Measurements from ENCODE around the gene ATG4B.

Gene ATG4B

GRCh38 chr2:241656190-241656741 lies 18.8 kb downstream of the ATG4B start:
- Histone ChIP-seq H3K4me2 (ENCODE audit: insufficient read depth, low read length) (no peak overlapping the region), H3K36me3 (ENCODE audit: insufficient read depth, low read length) (peaks cover 95% of the 10 kb centered on the region), H3K4me3 (ENCODE audit: low read depth in 1 of 2, low read length in 2 of 2) (no peak overlapping the region), H2AFZ (ENCODE audit: low read depth, low read length) (no peak overlapping the region), H3K4me1 (ENCODE audit: insufficient read depth, low read length) (no peaks in the 10 kb centered on the region), H3K27me3 (ENCODE audit: insufficient read depth, low read length, poor library complexity) (no peaks in the 10 kb centered on the region), H3K9me3 (ENCODE audit: insufficient read depth, low read length, severe bottlenecking) (no peaks in the 10 kb centered on the region), H3K9ac (ENCODE audit: low read depth, low read length) (no peak overlapping the region), H3K79me2 (ENCODE audit: insufficient read depth, low read length) (peaks cover 22% of the 10 kb centered on the region), H4K20me1 (ENCODE audit: insufficient read depth, low read length) (peaks cover 35% of the 10 kb centered on the region), H3K27ac (ENCODE audit: low read length) (no peak overlapping the region)
- TF ChIP-seq CTCF (IDR thresholded peaks at IDR 0.05; ENCODE audit: borderline replicate concordance, extremely low read depth, low read length, poor library complexity, severe bottlenecking) (no peak), EZH2 (IDR thresholded peaks at IDR 0.05; ENCODE audit: borderline replicate concordance, low read depth, low read length, severe bottlenecking) (no peak)
- DNase-seq, result no peak
- ATAC-seq (ENCODE audit: insufficient read depth, low read depth), result no peak

- Histone ChIP-seq H3K4me1 (ENCODE audit: insufficient read depth, low read length) (no peaks in the 10 kb centered on the region), H3K27me3 (ENCODE audit: insufficient read depth, low read length, poor library complexity) (no peaks in the 10 kb centered on the region), H4K20me1 (ENCODE audit: insufficient read depth, low read length) (peaks cover 21% of the 10 kb centered on the region), H2AFZ (ENCODE audit: low read depth, low read length) (no peak overlapping the region), H3K36me3 (ENCODE audit: insufficient read depth, low read length) (peaks cover 89% of the 10 kb centered on the region), H3K4me2 (ENCODE audit: insufficient read depth, low read length) (no peak overlapping the region), H3K79me2 (ENCODE audit: insufficient read depth, low read length) (peaks cover 7% of the 10 kb centered on the region; the same call in 1 of the 2 replicates), H3K27ac (ENCODE audit: low read length) (no peak overlapping the region), H3K9ac (ENCODE audit: low read depth, low read length) (no peak overlapping the region), H3K4me3 (ENCODE audit: low read depth in 1 of 2, low read length in 2 of 2) (no peak overlapping the region), H3K9me3 (ENCODE audit: insufficient read depth, low read length, severe bottlenecking) (no peaks in the 10 kb centered on the region)
- TF ChIP-seq CTCF (IDR thresholded peaks at IDR 0.05; ENCODE audit: borderline replicate concordance, extremely low read depth, low read length, poor library complexity, severe bottlenecking) (no peak), EZH2 (IDR thresholded peaks at IDR 0.05; ENCODE audit: borderline replicate concordance, low read depth, low read length, severe bottlenecking) (no peak)
- ATAC-seq (ENCODE audit: insufficient read depth, low read depth) (no peak), DNase-seq (no peak)
These were observed 20.3 kb downstream of the ATG4B start for GRCh38 chr2:241657786-241658254.

- H3K79me2 ChIP-seq (ENCODE audit: insufficient read depth, low read length), result 0 out of 2 replicates have a peak, but pooled peaks cover 2% of the 10 kb centered on the region
- no peaks in the 10 kb centered on the region for H3K27me3 ChIP-seq (ENCODE audit: insufficient read depth, low read length, poor library complexity)
- TF ChIP-seq CTCF (IDR thresholded peaks at IDR 0.05; ENCODE audit: borderline replicate concordance, extremely low read depth, low read length, poor library complexity, severe bottlenecking), result no peak
- no peak for TF ChIP-seq EZH2 (IDR thresholded peaks at IDR 0.05; ENCODE audit: borderline replicate concordance, low read depth, low read length, severe bottlenecking)
- no peak overlapping the region for H3K27ac ChIP-seq (ENCODE audit: low read length)
- no peaks in the 10 kb centered on the region for H3K4me1 ChIP-seq (ENCODE audit: insufficient read depth, low read length)
- no peak overlapping the region for H3K9ac ChIP-seq (ENCODE audit: low read depth, low read length)
- peaks cover 17% of the 10 kb centered on the region for H4K20me1 ChIP-seq (ENCODE audit: insufficient read depth, low read length)
- DNase-seq (no peak), ATAC-seq (ENCODE audit: insufficient read depth, low read depth) (no peak)
- no peak overlapping the region for H3K4me3 ChIP-seq (ENCODE audit: low read depth in 1 of 2, low read length in 2 of 2)
- no peak overlapping the region for H3K4me2 ChIP-seq (ENCODE audit: insufficient read depth, low read length)
- no peaks in the 10 kb centered on the region for H3K9me3 ChIP-seq (ENCODE audit: insufficient read depth, low read length, severe bottlenecking)
- H3K36me3 ChIP-seq (ENCODE audit: insufficient read depth, low read length), result peaks cover 84% of the 10 kb centered on the region
- no peak overlapping the region for H2AFZ ChIP-seq (ENCODE audit: low read depth, low read length)
These were observed 20.8 kb downstream of the ATG4B start for GRCh38 chr2:241658296-241658695.
